K562 (cell line): ENCODE data around the gene LRRC15. TPM values are rescaled to one million over a fixed set of nuclear protein-coding genes. Genes with fewer than 3 reads are reported as not detected.
A peak's percentile ranks its signal among the peaks of the same experiment; 100 is the strongest.

ENCODE experiments used
- CHAMP1 ChIP-seq: fragments of 450-650 bp; IDR thresholded peaks from 2 replicates; pipeline ENCODE4 v1.6.1; 2016; ENCODE audit warnings: mild to moderate bottlenecking
- CXXC5 ChIP-seq: fragments of 250-450 bp; sonication (Bioruptor Pico); IDR thresholded peaks from 2 replicates; pipeline ENCODE4 v1.8.0; 2022; ENCODE audit warnings: inconsistent platforms, mild to moderate bottlenecking, moderate library complexity
- HCFC1 ChIP-seq: IDR thresholded peaks from 2 replicates; pipeline ENCODE4 v1.6.1; 2012; ENCODE audit warnings: low read depth, low read length, improper control_type of control experiment
- KLF1 ChIP-seq: fragments of 450-650 bp; IDR thresholded peaks from 2 replicates; pipeline ENCODE4 v1.6.1; 2016; ENCODE audit warnings: missing genetic modification characterization, missing compliant biosample characterization
- RAD21 ChIP-seq, 2 experiments: fragments of 250-450 bp in 1 of 2; fragments of 450-650 bp in 1 of 2; sonication (Bioruptor Pico) in 1 of 2; formaldehyde crosslinking in 1 of 2; IDR thresholded peaks in 1 of 2; conservative IDR thresholded peaks in 1 of 2; 2 replicates each; pipeline versions ENCODE4 v1.4.0 to v1.8.0; 2020 to 2022; ENCODE audit warnings: mild to moderate bottlenecking in 2 of 2, moderate library complexity in 1 of 2
- RBM14 ChIP-seq: fragments of 200-400 bp; formaldehyde crosslinking; IDR thresholded peaks from 2 replicates; pipeline ENCODE4 v1.6.1; 2018; ENCODE audit warnings: low read depth, mild to moderate bottlenecking, low read length, moderate library complexity, borderline replicate concordance; ENCODE audit not compliant: insufficient read depth
- SAFB ChIP-seq: fragments of 200-400 bp; formaldehyde crosslinking; IDR thresholded peaks from 2 replicates; pipeline ENCODE4 v1.6.1; 2017; ENCODE audit warnings: low read depth, low read length, borderline replicate concordance
- ZNF354B ChIP-seq: fragments of 250-450 bp; sonication (Bioruptor Pico); IDR thresholded peaks from 2 replicates; pipeline ENCODE4 v1.4.0; 2020
- ZNF407 ChIP-seq: fragments of 450-650 bp; IDR thresholded peaks from 2 replicates; pipeline ENCODE4 v1.6.1; 2016; ENCODE audit warnings: low read depth
- ZNF609 ChIP-seq: sonication (generic); formaldehyde crosslinking; IDR thresholded peaks from 2 replicates; pipeline ENCODE4 v1.8.1; 2023; ENCODE audit warnings: missing genetic modification reagents, mild to moderate bottlenecking, borderline replicate concordance
- ZNF668 ChIP-seq: fragments of 250-450 bp; sonication (Bioruptor Pico); IDR thresholded peaks from 2 replicates; pipeline ENCODE4 v1.8.0; 2022; ENCODE audit warnings: mild to moderate bottlenecking, inconsistent platforms
- polyA plus RNA-seq, 8 experiments: library from polyadenylated mRNA; depleted of rRNA in 4 of 8; stranded (reverse) in 5 of 8; unstranded in 3 of 8; fragments of >200 nt; fragmentation: Nextera tagmentation in 2 of 8; fragmentation: Illumina TruSeq in 1 of 8; extraction: Ambion mirVana in 2 of 8; extraction: Trizol in 1 of 8; gene quantifications; 2 replicates each; pipeline versions ENCODE4 v1.2.1 to v1.2.3, GENCODE V29; 2011 to 2014; ENCODE audit warnings: inconsistent platforms in 1 of 8, missing spikeins in 1 of 8
- total RNA-seq, 7 experiments: library from RNA; depleted of rRNA in 6 of 7; stranded (reverse); fragments of >200 nt in 6 of 7; fragmentation: Illumina TruSeq in 2 of 7; extraction: Trizol in 2 of 7; gene quantifications; 2 replicates each; pipeline versions ENCODE4 v1.2.1 to v1.2.3, GENCODE V29; 2011 to 2021; ENCODE audit warnings: low replicate concordance in 1 of 7

The LRRC15 gene
- total and polyA plus RNA-seq, 9 of the 15 experiments (the other 6 are each of a cell fraction or from before 2014, with no cell fraction given), result not detected

DNA sequence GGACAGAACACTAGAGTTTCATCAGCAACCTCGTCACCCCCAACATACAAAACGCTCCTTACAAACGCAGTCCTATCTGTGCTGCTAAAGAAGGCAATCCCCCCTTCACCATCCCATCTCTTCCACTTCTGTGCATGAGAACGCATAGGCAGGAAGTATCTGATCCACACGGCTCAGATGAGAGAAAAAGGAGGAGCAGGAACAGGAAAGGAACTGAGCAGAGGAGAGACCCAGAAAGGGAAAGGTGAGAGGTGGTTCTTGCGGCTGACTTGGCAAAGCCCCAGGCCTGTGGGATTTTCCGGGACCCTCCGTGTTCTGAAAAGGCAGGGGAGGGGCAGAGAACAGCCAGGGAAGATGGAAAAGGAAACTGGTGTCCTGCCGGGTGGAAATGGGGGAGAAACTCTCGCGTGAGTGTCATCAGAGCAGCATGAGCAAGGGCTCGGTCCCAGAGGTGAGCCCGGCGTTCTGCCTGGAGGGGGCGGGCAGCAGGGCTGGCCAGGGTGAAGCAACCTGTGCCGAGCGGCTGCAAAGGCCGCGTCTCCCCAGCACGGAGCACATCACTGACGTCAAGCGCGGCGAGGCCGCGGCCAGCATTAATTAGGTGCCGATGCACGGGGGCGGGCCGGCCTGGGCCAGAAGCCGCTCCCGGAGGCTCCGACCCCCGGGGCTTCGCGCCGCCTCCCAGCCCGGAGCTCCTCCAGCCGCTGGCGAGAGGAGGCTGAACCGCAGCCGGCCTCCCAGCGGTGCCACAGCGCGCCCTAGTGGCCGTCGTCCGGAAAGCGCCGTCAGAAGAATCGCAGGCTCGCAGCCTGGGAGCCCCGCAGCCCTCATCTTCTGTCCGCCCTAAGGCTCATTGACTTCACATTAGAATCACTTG, 54.2 kb downstream of the LRRC15 start (continued):
- TF ChIP-seq ZNF609 (CRISPR knock-in tag) (no peak), RBM14 (no peak), ZNF668 (CRISPR knock-in tag) (no peak), SAFB (no peak), HCFC1 (no peak), RAD21 (CRISPR knock-in tag; conservative IDR thresholded peaks at IDR 0.05 in 1 of 2, IDR thresholded peaks at IDR 0.05 in 1 of 2) (peak; percentile 97 to 99), KLF1 (tag) (no peak), ZNF354B (CRISPR knock-in tag) (no peak), CHAMP1 (no peak), ZNF407 (no peak), CXXC5 (CRISPR knock-in tag) (peak; percentile 78)
